Measurements from ENCODE around the gene FABP7. TPM values are rescaled to one million over a fixed set of nuclear protein-coding genes. Genes with fewer than 3 reads are reported as not detected.

The FABP7 gene
- total and polyA plus RNA-seq, 8 donors: 2.8 TPM; not detected in 7

- no peak overlapping the region for H3K27ac ChIP-seq
- no peak for DNase-seq
- no peak for TF ChIP-seq EP300 (IDR thresholded peaks at IDR 0.05)
- no peak for TF ChIP-seq CTCF (IDR thresholded peaks at IDR 0.05)
- TF ChIP-seq POLR2A (IDR thresholded peaks at IDR 0.05): no peak
- TF ChIP-seq POLR2AphosphoS5 (IDR thresholded peaks at IDR 0.05): no peak
- intact Hi-C loops (cut with DNase I; ENCODE audit: low total_unique reads): no loop called here
- H3K4me3 ChIP-seq: no peak overlapping the region
- 39 to 57% (median 49%) methylated on average over 5 of the region's 5 CpGs for WGBS, 5 donors
- H3K9me3 ChIP-seq: no peaks in the 10 kb centered on the region
- H3K27me3 ChIP-seq: peaks cover 0 to 10% (median 0%) of the 10 kb centered on the region in 3 donors
- H3K36me3 ChIP-seq: no peaks in the 10 kb centered on the region
- no peaks in the 10 kb centered on the region for H3K4me1 ChIP-seq
Measured at GRCh38 chr6:122780114-122780513, 598 bp downstream of the FABP7 start.

- TF ChIP-seq POLR2AphosphoS5 (IDR thresholded peaks at IDR 0.05) (no peak), CTCF (IDR thresholded peaks at IDR 0.05) (no peak), EP300 (IDR thresholded peaks at IDR 0.05) (no peak), POLR2A (IDR thresholded peaks at IDR 0.05) (no peak)
- Histone ChIP-seq H3K4me3 (no peak overlapping the region), H3K36me3 (no peaks in the 10 kb centered on the region), H3K4me1 (no peaks in the 10 kb centered on the region), H3K27ac (no peak overlapping the region), H3K9me3 (no peaks in the 10 kb centered on the region), H3K27me3 (peaks cover 0 to 10% (median 0%) of the 10 kb centered on the region in 3 donors)
- no peak for DNase-seq
- intact Hi-C loops (cut with DNase I; ENCODE audit: low total_unique reads): no loop called here
- WGBS, 5 donors: 91 to 97% (median 95%) methylated on average over 7 of the region's 7 CpGs
Measured at GRCh38 chr6:122781716-122782115, 2.2 kb downstream of the FABP7 start.

- intact Hi-C loops (cut with DNase I; ENCODE audit: low total_unique reads): no loop called here
- Histone ChIP-seq H3K27me3 (peaks cover 0 to 10% (median 0%) of the 10 kb centered on the region in 3 donors), H3K4me3 (no peak overlapping the region), H3K36me3 (no peaks in the 10 kb centered on the region), H3K27ac (no peak overlapping the region), H3K4me1 (peaks cover 3 to 9% (median 6%) of the 10 kb centered on the region in 4 donors), H3K9me3 (no peaks in the 10 kb centered on the region)
- DNase-seq: no peak
- 74 to 87% (median 81%) methylated on average over 4 of the region's 4 CpGs for WGBS, 5 donors
- TF ChIP-seq CTCF (IDR thresholded peaks at IDR 0.05): no peak
- TF ChIP-seq POLR2AphosphoS5 (IDR thresholded peaks at IDR 0.05): no peak
- TF ChIP-seq EP300 (IDR thresholded peaks at IDR 0.05): no peak
- TF ChIP-seq POLR2A (IDR thresholded peaks at IDR 0.05): no peak
Measured at GRCh38 chr6:122783401-122783800, 3.9 kb downstream of the FABP7 start.

- no peaks in the 10 kb centered on the region for H3K36me3 ChIP-seq
- intact Hi-C loops (cut with DNase I; ENCODE audit: low total_unique reads): no loop called here
- no peak overlapping the region for H3K4me3 ChIP-seq
- H3K27ac ChIP-seq: no peak overlapping the region
- TF ChIP-seq EP300 (IDR thresholded peaks at IDR 0.05): no peak
- no peak for TF ChIP-seq POLR2AphosphoS5 (IDR thresholded peaks at IDR 0.05)
- no peak for TF ChIP-seq POLR2A (IDR thresholded peaks at IDR 0.05)
- no peak for TF ChIP-seq CTCF (IDR thresholded peaks at IDR 0.05)
- no peak for DNase-seq
- no peaks in the 10 kb centered on the region for H3K9me3 ChIP-seq
- H3K27me3 ChIP-seq: no peaks in the 10 kb centered on the region
- H3K4me1 ChIP-seq: peaks cover 9 to 22% (median 18%) of the 10 kb centered on the region in 4 donors
- WGBS, 5 donors: 94 to 100% (median 96%) methylated on average over 1 of the region's 1 CpG
Measured at GRCh38 chr6:122785891-122786290, 6.4 kb downstream of the FABP7 start.

Measured in stomach (tissue), 9 donors.